GM18867 (cell line): ENCODE measurements around the gene DAB1.

Experiments
- ATAC-seq: cut with Tn5 transposase; IDR thresholded peaks from one replicate; pipeline ENCODE4 v1.9.1; 2021; ENCODE audit warnings: mild to moderate bottlenecking, moderate library complexity; ENCODE audit not compliant: unreplicated experiment

Gene DAB1

GRCh38 chr1:56965191-56965590 is 458.7 kb downstream of the DAB1 start:
- ATAC-seq = no peak

GRCh38 chr1:56964349-56965017 is 459.4 kb downstream of the DAB1 start:
- ATAC-seq = no peak

- ATAC-seq = no peak
These were observed 460.2 kb downstream of the DAB1 start for GRCh38 chr1:56963667-56964066.

GRCh38 chr1:56961426-56961825 is 462.4 kb downstream of the DAB1 start:
- no peak for ATAC-seq

- no peak for ATAC-seq
These were observed 465.3 kb downstream of the DAB1 start for GRCh38 chr1:56958526-56958925.

GRCh38 chr1:56957931-56958330 is 465.9 kb downstream of the DAB1 start:
- ATAC-seq = no peak

- ATAC-seq = no peak
These were observed 469.2 kb downstream of the DAB1 start for GRCh38 chr1:56954664-56955063.

GRCh38 chr1:56953386-56953785 is 470.5 kb downstream of the DAB1 start:
- no peak for ATAC-seq

GRCh38 chr1:56952501-56952900 is 471.4 kb downstream of the DAB1 start:
- no peak for ATAC-seq

- no peak for ATAC-seq
These were observed 475.3 kb downstream of the DAB1 start for GRCh38 chr1:56948403-56949023.
